IMR-90 (cell line): Measurements from ENCODE around the gene COQ8A. TPM values are rescaled to one million over a fixed set of nuclear protein-coding genes. Genes with fewer than 3 reads are reported as not detected.

Source experiments
- ATAC-seq: fragments of 200-7000 bp; cut with Tn5 transposase; 2 replicates; pipeline ENCODE4 v1.9.1; 2020; ENCODE audit warnings: low read depth, mild to moderate bottlenecking, moderate library complexity
- BruUV-seq: library from RNA; stranded (reverse); fragments of 400-500 nt; replicated peaks from 2 replicates; lab custom pipeline; 2021; lab: Mats Ljungman, UMichigan
- CTCF ChIA-PET: fragments of 300-600 bp; formaldehyde crosslinking; extraction: SDS; loops from one replicate; lab custom pipeline; 2021; ENCODE audit warnings: antibody characterized with exemption; lab: Yijun Ruan, JAX
- POLR2A ChIA-PET: fragments of 300-600 bp; sonication (Branson Sonifier 250); formaldehyde crosslinking; loops from one replicate; lab custom pipeline; 2022; ENCODE audit warnings: antibody characterized with exemption; ENCODE audit not compliant: unreplicated experiment; lab: Charles Lee
- DNase-seq: peaks from one replicate; pipeline ENCODE4 v3.0.0; 2013
- H2AFZ ChIP-seq: replicated peaks from 2 replicates; pipeline ENCODE3; 2013; ENCODE audit warnings: low read length, mild to moderate bottlenecking; ENCODE audit not compliant: poor library complexity
- H2AK5ac ChIP-seq: 2 replicates; pipeline ENCODE4 v1.6.1; 2013; ENCODE audit warnings: low read depth, low read length, inconsistent platforms
- H2AK9ac ChIP-seq: replicated peaks from 2 replicates; pipeline ENCODE3; 2013; ENCODE audit warnings: mild to moderate bottlenecking, low read depth, low read length, moderate library complexity; ENCODE audit not compliant: poor library complexity
- H2BK120ac ChIP-seq: 2 replicates; pipeline ENCODE4 v1.6.1; 2013; ENCODE audit warnings: low read depth, low read length, inconsistent platforms
- H2BK15ac ChIP-seq: 3 replicates; pipeline ENCODE4 v1.6.1; 2013; ENCODE audit warnings: low read depth, low read length, inconsistent platforms
- H2BK20ac ChIP-seq: 2 replicates; pipeline ENCODE4 v1.6.1; 2013; ENCODE audit warnings: low read depth, mild to moderate bottlenecking, inconsistent platforms, low read length, moderate library complexity
- H2BK5ac ChIP-seq: 2 replicates; pipeline ENCODE4 v1.6.1; 2013; ENCODE audit warnings: mild to moderate bottlenecking, low read depth, low read length, inconsistent platforms; ENCODE audit not compliant: poor library complexity, severe bottlenecking
- H3K14ac ChIP-seq: replicated peaks from 2 replicates; pipeline ENCODE4 v1.6.1; 2013; ENCODE audit warnings: low read depth, low read length, inconsistent platforms
- H3K18ac ChIP-seq: 2 replicates; pipeline ENCODE4 v1.6.1; 2013; ENCODE audit warnings: low read depth, low read length, control low read depth
- H3K23ac ChIP-seq: 2 replicates; pipeline ENCODE4 v1.6.1; 2013; ENCODE audit warnings: low read depth, low read length, inconsistent platforms
- H3K27ac ChIP-seq: 2 replicates; pipeline ENCODE4 v1.5.1; 2013; ENCODE audit warnings: mild to moderate bottlenecking, control low read depth, low read length; ENCODE audit not compliant: insufficient read depth
- H3K27me3 ChIP-seq: 2 replicates; pipeline ENCODE4 v1.6.1; 2013; ENCODE audit warnings: low read length; ENCODE audit not compliant: control insufficient read depth, insufficient read depth
- H3K36me3 ChIP-seq: 2 replicates; pipeline ENCODE4 v1.6.1; 2013; ENCODE audit warnings: low read length, mixed read lengths; ENCODE audit not compliant: control insufficient read depth, insufficient read depth
- H3K4ac ChIP-seq: 2 replicates; pipeline ENCODE4 v1.6.1; 2013; ENCODE audit warnings: low read depth, low read length, inconsistent platforms
- H3K4me1 ChIP-seq: 2 replicates; pipeline ENCODE4 v1.6.1; 2013; ENCODE audit warnings: low read length, mixed read lengths; ENCODE audit not compliant: control insufficient read depth, insufficient read depth
- H3K4me2 ChIP-seq: 2 replicates; pipeline ENCODE4 v1.6.1; 2013; ENCODE audit warnings: low read depth, mild to moderate bottlenecking, control low read depth, low read length, moderate library complexity
- H3K4me3 ChIP-seq: 2 replicates; pipeline ENCODE4 v1.5.1; 2013; ENCODE audit warnings: low read depth, mild to moderate bottlenecking, control low read depth, low read length, moderate library complexity; ENCODE audit not compliant: insufficient read depth
- H3K56ac ChIP-seq: 2 replicates; pipeline ENCODE4 v1.6.1; 2013; ENCODE audit warnings: low read length, inconsistent platforms; ENCODE audit not compliant: insufficient read depth; ENCODE audit errors: extremely low read depth
- H3K79me1 ChIP-seq, 2 experiments: 2 replicates each; pipeline ENCODE4 v1.6.1; 2013; ENCODE audit warnings: low read length in 2 of 2, inconsistent platforms in 1 of 2, low read depth in 1 of 2
- H3K9ac ChIP-seq: 2 replicates; pipeline ENCODE4 v1.6.1; 2013; ENCODE audit warnings: low read depth, low read length, control low read depth
- H3K9me1 ChIP-seq: 2 replicates; pipeline ENCODE4 v1.6.1; 2013; ENCODE audit warnings: low read length, inconsistent platforms; ENCODE audit not compliant: insufficient read depth
- H3K9me3 ChIP-seq: 2 replicates; pipeline ENCODE4 v1.6.1; 2013; ENCODE audit warnings: low read length; ENCODE audit not compliant: control insufficient read depth, insufficient read depth
- H4K20me1 ChIP-seq: 2 replicates; pipeline ENCODE4 v1.6.1; 2013; ENCODE audit warnings: low read length, inconsistent platforms; ENCODE audit not compliant: insufficient read depth
- H4K5ac ChIP-seq: 2 replicates; pipeline ENCODE4 v1.6.1; 2013; ENCODE audit warnings: mild to moderate bottlenecking, low read depth, low read length, control low read depth
- H4K8ac ChIP-seq, 2 experiments: 2 replicates each; pipeline ENCODE4 v1.6.1; 2013; ENCODE audit warnings: low read depth in 2 of 2, low read length in 2 of 2, control low read depth in 1 of 2, inconsistent platforms in 1 of 2
- H4K91ac ChIP-seq: 2 replicates; pipeline ENCODE4 v1.6.1; 2013; ENCODE audit warnings: low read depth, low read length, inconsistent platforms; ENCODE audit not compliant: insufficient read depth
- BHLHE40 ChIP-seq: fragments of 150-350 bp; IDR thresholded peaks from 2 replicates; pipeline ENCODE4 v1.6.1; 2016; ENCODE audit warnings: mild to moderate bottlenecking, low read depth, low read length
- CEBPB ChIP-seq: IDR thresholded peaks from 2 replicates; pipeline ENCODE4 v1.6.1; 2012; ENCODE audit warnings: low read depth, low read length, improper control_type of control experiment
- CHD1 ChIP-seq: IDR thresholded peaks from 2 replicates; pipeline ENCODE4 v1.6.1; 2012; ENCODE audit warnings: low read depth, low read length, improper control_type of control experiment
- CTCF ChIP-seq: conservative IDR thresholded peaks from 2 replicates; pipeline ENCODE4 v1.5.1; 2012; ENCODE audit warnings: mild to moderate bottlenecking, low read depth, low read length, improper control_type of control experiment
- MAFK ChIP-seq: IDR thresholded peaks from 2 replicates; pipeline ENCODE4 v1.6.1; 2012; ENCODE audit warnings: low read depth, low read length, improper control_type of control experiment
- MAZ ChIP-seq: IDR thresholded peaks from 2 replicates; pipeline ENCODE4 v1.6.1; 2012; ENCODE audit warnings: low read depth, mild to moderate bottlenecking, low read length, improper control_type of control experiment, moderate library complexity, borderline replicate concordance
- POLR2A ChIP-seq: IDR thresholded peaks from 2 replicates; pipeline ENCODE4 v1.6.1; 2012; ENCODE audit warnings: mild to moderate bottlenecking, low read depth, low read length
- RAD21 ChIP-seq: IDR thresholded peaks from 2 replicates; pipeline ENCODE4 v1.6.1; 2012; ENCODE audit warnings: low read length, improper control_type of control experiment
- RCOR1 ChIP-seq: IDR thresholded peaks from 2 replicates; pipeline ENCODE4 v1.6.1; 2012; ENCODE audit warnings: mild to moderate bottlenecking, low read length, improper control_type of control experiment; ENCODE audit not compliant: insufficient replicate concordance
- RFX5 ChIP-seq: IDR thresholded peaks from 2 replicates; pipeline ENCODE4 v1.8.0; 2012; ENCODE audit warnings: low read depth, mild to moderate bottlenecking, low read length, moderate library complexity
- SMC3 ChIP-seq: fragments of 150-350 bp; IDR thresholded peaks from 2 replicates; pipeline ENCODE4 v1.6.1; 2016; ENCODE audit warnings: low read depth, mild to moderate bottlenecking, antibody characterized with exemption, low read length, moderate library complexity
- USF2 ChIP-seq: fragments of 150-350 bp; IDR thresholded peaks from 2 replicates; pipeline ENCODE4 v1.6.1; 2017; ENCODE audit warnings: mild to moderate bottlenecking, antibody characterized with exemption, low read length, low read depth
- WGBS, 2 experiments: methylation state at CpG; one replicate each; pipeline versions ENCODE4 v1.1.5 to v1.1.7; 2013; ENCODE audit warnings: missing lambda C conversion rate in 2 of 2; ENCODE audit not compliant: insufficient read length in 1 of 2; ENCODE audit errors: extremely low coverage in 2 of 2; 5-methylcytosine and 5-hydroxymethylcytosine counted together
- dilution Hi-C: fragments of 300-500 bp; cut with HindIII; formaldehyde crosslinking; loops from one replicate; pipeline ENCODE4 v1.14.3; 2018; ENCODE audit warnings: low sequenced_read_pairs; ENCODE audit not compliant: unreplicated experiment
- in situ Hi-C: fragments of 300-500 bp; cut with MboI; formaldehyde crosslinking; loops from 3 replicates; pipeline ENCODE4 v1.14.3; 2019; ENCODE audit warnings: low sequenced_read_pairs, inconsistent platforms, mixed read lengths
- intact Hi-C: fragments of 100-400 bp; cut with micrococcal nuclease; formaldehyde crosslinking; loops from 2 replicates; pipeline ENCODE4 v1.10.0; 2022
- polyA plus RNA-seq, 3 experiments: library from polyadenylated mRNA; depleted of rRNA; stranded (reverse); fragments of >200 nt; gene quantifications; 2 replicates each; pipeline ENCODE4 v1.2.3, GENCODE V29; 2012; ENCODE audit warnings: low replicate concordance in 1 of 3
- total RNA-seq: library from RNA; depleted of rRNA; stranded (reverse); fragments of >200 nt; gene quantifications from 2 replicates; pipeline ENCODE4 v1.2.3, GENCODE V29; 2012
- TF ChIP-seq, protein P1 (sequence below): fragments of 150-350 bp; IDR thresholded peaks from 2 replicates; pipeline ENCODE4 v1.6.1; 2016; ENCODE audit warnings: low read depth, mild to moderate bottlenecking, low read length, moderate library complexity, borderline replicate concordance

Gene COQ8A
- total and polyA plus RNA-seq, 2 of the 4 experiments (the other 2 are of a cell fraction), result 3.8 to 6.1 TPM

DNA sequence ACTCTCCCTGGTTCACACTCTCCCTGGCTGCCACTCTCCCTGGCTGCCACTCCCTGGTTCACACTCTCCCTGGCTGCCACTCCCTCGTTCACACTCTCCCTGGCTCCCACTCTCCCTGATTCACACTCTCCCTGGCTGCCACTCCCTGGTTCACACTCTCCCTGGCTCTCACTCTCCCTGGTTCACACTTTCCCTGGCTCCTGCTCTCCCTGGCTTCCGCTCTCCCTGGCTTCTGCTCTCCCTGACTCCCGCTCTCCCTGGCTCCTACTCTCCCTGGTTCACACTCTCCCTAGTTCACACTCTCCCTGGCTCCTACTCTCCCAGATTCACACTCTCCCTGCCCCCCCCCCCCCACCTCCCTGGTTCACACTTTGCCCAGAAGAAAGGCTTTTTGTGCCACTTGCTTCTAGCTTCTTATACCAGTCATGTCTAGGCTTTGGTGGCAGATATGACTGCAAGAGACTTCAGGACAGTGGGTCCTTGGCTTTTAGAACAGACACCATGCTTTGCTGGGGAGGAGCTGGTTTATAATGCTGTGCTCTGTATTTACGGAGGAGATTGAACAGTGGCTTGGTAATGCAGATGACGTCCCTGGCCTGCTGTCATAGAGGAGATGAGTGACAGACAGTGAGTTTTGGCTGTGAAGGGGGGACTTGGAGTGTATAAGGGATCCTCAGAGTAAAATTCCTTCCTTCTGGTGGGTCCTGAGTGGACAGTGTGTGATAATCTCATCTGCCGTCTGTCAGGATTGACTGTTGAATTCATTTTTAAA, 17.0 kb downstream of the COQ8A start (continued):
- TF ChIP-seq POLR2A, result no peak

DNA sequence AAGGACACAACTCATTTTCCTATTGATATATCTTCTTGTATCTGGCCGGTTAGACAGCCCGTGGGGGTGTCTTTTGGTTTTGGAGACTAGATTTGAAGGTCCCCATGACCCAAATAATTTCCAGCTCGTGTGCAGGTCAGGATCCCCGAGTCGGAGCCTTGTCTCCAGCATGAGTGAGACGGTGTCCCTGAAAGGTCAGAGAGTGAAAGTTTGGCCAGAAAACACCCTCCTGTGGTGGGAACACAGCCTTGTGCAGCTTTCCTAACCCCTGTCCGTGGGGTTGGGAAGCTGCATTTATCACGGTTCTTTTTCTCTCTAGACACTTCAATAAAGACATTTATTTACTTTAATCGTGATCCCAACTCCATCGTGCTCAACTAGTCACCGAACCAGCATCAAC, 17.6 kb downstream of the COQ8A start:
- Histone ChIP-seq H3K9me3 (peaks cover 1% of the 10 kb centered on the region; the same call in 1 of the 2 replicates), H3K27me3 (no peaks in the 10 kb centered on the region), H2AFZ (no peak overlapping the region), H3K4me1 (no peaks in the 10 kb centered on the region; the same call in 1 of the 2 replicates), H2BK15ac (no peak overlapping the region), H3K27ac (no peak overlapping the region), H3K9me1 (no peaks in the 10 kb centered on the region), H2AK9ac (no peak overlapping the region), H4K8ac (no peak overlapping the region), H3K4me2 (no peak overlapping the region), H4K5ac (no peak overlapping the region), H3K4me3 (no peak overlapping the region), H4K91ac (no peak overlapping the region), H3K4ac (no peak overlapping the region), H2BK120ac (no peak overlapping the region), H3K18ac (no peak overlapping the region), H3K14ac (no peak overlapping the region), H2BK20ac (no peak overlapping the region), H2AK5ac (no peak overlapping the region), H3K79me1 (no peaks in the 10 kb centered on the region), H2BK5ac (no peak overlapping the region), H3K23ac (no peak overlapping the region), H3K56ac (no peak overlapping the region), H4K20me1 (0 out of 2 replicates have a peak, but pooled peaks cover 3% of the 10 kb centered on the region), H3K9ac (no peak overlapping the region), H3K36me3 (no peaks in the 10 kb centered on the region)
- 96% methylated on average over 4 of the region's 11 CpGs; no CpG with 5 or more reads in 1 of the 2 experiments for whole genome bisulfite sequencing, 2 experiments
- ChIA-PET CTCF (no interaction called here), POLR2A (no interaction called here)
- in situ Hi-C loops (no loop called here), dilution Hi-C loops (no loop called here), intact Hi-C loops (no loop called here)
- ATAC-seq (no peak), DNase-seq (no peak)
- no TSS peak for BruUV-seq
- TF ChIP-seq RCOR1, result no peak
- no peak for TF ChIP-seq USF2
- TF ChIP-seq MAZ, result no peak
- TF ChIP-seq BHLHE40, result no peak
- TF ChIP-seq SMC3, result no peak
- no peak for TF ChIP-seq RFX5
- no peak for TF ChIP-seq CHD1
- TF ChIP-seq RAD21, result no peak
- no peak for TF ChIP-seq MAFK
- no peak for TF ChIP-seq CTCF
- TF ChIP-seq, protein P1, sequence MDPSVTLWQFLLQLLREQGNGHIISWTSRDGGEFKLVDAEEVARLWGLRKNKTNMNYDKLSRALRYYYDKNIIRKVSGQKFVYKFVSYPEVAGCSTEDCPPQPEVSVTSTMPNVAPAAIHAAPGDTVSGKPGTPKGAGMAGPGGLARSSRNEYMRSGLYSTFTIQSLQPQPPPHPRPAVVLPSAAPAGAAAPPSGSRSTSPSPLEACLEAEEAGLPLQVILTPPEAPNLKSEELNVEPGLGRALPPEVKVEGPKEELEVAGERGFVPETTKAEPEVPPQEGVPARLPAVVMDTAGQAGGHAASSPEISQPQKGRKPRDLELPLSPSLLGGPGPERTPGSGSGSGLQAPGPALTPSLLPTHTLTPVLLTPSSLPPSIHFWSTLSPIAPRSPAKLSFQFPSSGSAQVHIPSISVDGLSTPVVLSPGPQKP, result no peak
- TF ChIP-seq POLR2A, result no peak
- no peak for TF ChIP-seq CEBPB
